Subcutaneous adipose tissue (tissue), 4 donors: ENCODE measurements around the gene KIAA0930. TPM values are rescaled to one million over a fixed set of nuclear protein-coding genes. Genes with fewer than 3 reads are reported as not detected.

Source experiments
- CTCF ChIP-seq: fragments of 450-650 bp; IDR thresholded peaks from one replicate; pipeline ENCODE4 v1.5.1; 2016; ENCODE audit warnings: low read depth, mild to moderate bottlenecking, control low read depth, antibody characterized with exemption, moderate library complexity
- total RNA-seq, 4 donors: library from RNA; depleted of rRNA; stranded (reverse); fragments of >200 nt; gene quantifications; one replicate each; pipeline ENCODE4 v1.1.0, GENCODE V29; 2016

The KIAA0930 gene
- total RNA-seq, 4 donors from 2014 or later, result 20.1 to 69.7 (median 36.0) TPM

GRCh38 chr22:45225732-45226502 is 14.8 kb downstream of the KIAA0930 start:
- TF ChIP-seq CTCF, result no peak

- TF ChIP-seq CTCF, result no peak
Measured at GRCh38 chr22:45224988-45225731, 15.5 kb downstream of the KIAA0930 start.

- TF ChIP-seq CTCF, result no peak
Measured at GRCh38 chr22:45224331-45224730, 16.4 kb downstream of the KIAA0930 start.

GRCh38 chr22:45223304-45224117 is 17.2 kb downstream of the KIAA0930 start:
- no peak for TF ChIP-seq CTCF

GRCh38 chr22:45221201-45221600 is 19.5 kb downstream of the KIAA0930 start:
- TF ChIP-seq CTCF, result no peak

- TF ChIP-seq CTCF, result no peak
Measured at GRCh38 chr22:45218976-45219375, 21.7 kb downstream of the KIAA0930 start.

- no peak for TF ChIP-seq CTCF
Measured at GRCh38 chr22:45217806-45218205, 22.9 kb downstream of the KIAA0930 start.
